HG03439 (cell line): ENCODE results near the gene PDGFB.
"Not testable (repeated sequence)": the region's sequence is repeated elsewhere in the genome, so short reads cannot be mapped to it uniquely, and the experiment has no call there.

Source experiments
- ATAC-seq: cut with Tn5 transposase; IDR thresholded peaks from one replicate; pipeline ENCODE4 v1.9.1; 2021; ENCODE audit warnings: mild to moderate bottlenecking, moderate library complexity; ENCODE audit not compliant: unreplicated experiment

Gene PDGFB

GRCh38 chr22:39230261-39231196, 14.3 kb downstream of the PDGFB start:
- no peak for ATAC-seq

- no peak for ATAC-seq
Observed at GRCh38 chr22:39229688-39230260, 15.0 kb downstream of the PDGFB start.

- no peak for ATAC-seq
Observed at GRCh38 chr22:39229075-39229474, 15.7 kb downstream of the PDGFB start.

GRCh38 chr22:39227542-39228272, 17.1 kb downstream of the PDGFB start:
- ATAC-seq, result no peak

- ATAC-seq, result no peak
Observed at GRCh38 chr22:39226353-39226752, 18.4 kb downstream of the PDGFB start.

- no peak for ATAC-seq
Observed at GRCh38 chr22:39225591-39225990, 19.2 kb downstream of the PDGFB start.

- no peak for ATAC-seq
Observed at GRCh38 chr22:39224550-39224949, 20.2 kb downstream of the PDGFB start.

- ATAC-seq, result no peak
Observed at GRCh38 chr22:39223091-39223710, 21.6 kb downstream of the PDGFB start.

- no peak for ATAC-seq
Observed at GRCh38 chr22:39221999-39222686, 22.6 kb downstream of the PDGFB start.

- no peak for ATAC-seq
Observed at GRCh38 chr22:39220890-39221850, 23.6 kb downstream of the PDGFB start.

- no peak for ATAC-seq
Observed at GRCh38 chr22:39220450-39220849, 24.3 kb downstream of the PDGFB start.

GRCh38 chr22:39219071-39220039, 25.4 kb downstream of the PDGFB start:
- ATAC-seq, result no peak

- ATAC-seq, result not testable (repeated sequence)
Observed at GRCh38 chr22:39218432-39218831, 26.4 kb downstream of the PDGFB start.

GRCh38 chr22:39216143-39216490, 28.7 kb downstream of the PDGFB start:
- ATAC-seq, result no peak

- no peak for ATAC-seq
Observed at GRCh38 chr22:39215426-39216142, 29.2 kb downstream of the PDGFB start.

- no peak for ATAC-seq
Observed at GRCh38 chr22:39215070-39215396, 29.7 kb downstream of the PDGFB start.

GRCh38 chr22:39214383-39215069, 30.3 kb downstream of the PDGFB start:
- no peak for ATAC-seq
